Liver (tissue), 9 donors: Measurements from ENCODE around the gene TMEM184A. TPM values are rescaled to one million over a fixed set of nuclear protein-coding genes. Genes with fewer than 3 reads are reported as not detected.

Source experiments
- DNase-seq: peaks from one replicate; pipeline ENCODE4 v3.0.0-alpha.2; 2017; ENCODE audit warnings: low spot score
- H3K27ac ChIP-seq, 2 donors: one replicate each; pipeline ENCODE4 v1.7.0; 2013; ENCODE audit warnings: inconsistent platforms in 2 of 2, low read length in 2 of 2, control low read depth in 1 of 2, low read depth in 1 of 2, mild to moderate bottlenecking in 1 of 2
- H3K27me3 ChIP-seq, 4 donors: one replicate each; pipeline versions ENCODE4 v1.6.1 to v1.7.0; 2013; ENCODE audit warnings: low read length in 3 of 4, inconsistent platforms in 1 of 4, mild to moderate bottlenecking in 1 of 4, moderate library complexity in 1 of 4; ENCODE audit not compliant: control insufficient read depth in 4 of 4, insufficient read depth in 4 of 4
- H3K36me3 ChIP-seq, 4 donors: one replicate each; pipeline versions ENCODE4 v1.6.1 to v1.7.0; 2013; ENCODE audit warnings: low read length in 3 of 4, mild to moderate bottlenecking in 3 of 4, low read depth in 1 of 4, moderate library complexity in 1 of 4; ENCODE audit not compliant: control insufficient read depth in 4 of 4, insufficient read depth in 3 of 4
- H3K4me1 ChIP-seq, 4 donors: one replicate each; pipeline versions ENCODE4 v1.6.1 to v1.7.0; 2013; ENCODE audit warnings: low read length in 3 of 4, mild to moderate bottlenecking in 3 of 4, moderate library complexity in 1 of 4; ENCODE audit not compliant: control insufficient read depth in 4 of 4, insufficient read depth in 4 of 4
- H3K4me3 ChIP-seq, 3 donors: one replicate each; pipeline versions ENCODE4 v1.6.1 to v1.7.0; 2013; ENCODE audit warnings: low read length in 3 of 3, control low read depth in 1 of 3, low read depth in 1 of 3, mild to moderate bottlenecking in 1 of 3
- H3K9ac ChIP-seq, 2 donors: one replicate each; pipeline ENCODE4 v1.7.0; 2013; ENCODE audit warnings: low read length in 2 of 2, mild to moderate bottlenecking in 2 of 2, moderate library complexity in 2 of 2, control low read depth in 1 of 2, low read depth in 1 of 2
- H3K9me3 ChIP-seq, 4 donors: one replicate each; pipeline versions ENCODE4 v1.6.1 to v1.7.0; 2013; ENCODE audit warnings: low read length in 3 of 4; ENCODE audit not compliant: control insufficient read depth in 4 of 4
- CTCF ChIP-seq: fragments of 150-350 bp; IDR thresholded peaks from 2 replicates; pipeline ENCODE4 v1.5.1; 2017; ENCODE audit warnings: improper control_type of control experiment, low read depth, low read length; ENCODE audit not compliant: missing input control
- EGR1 ChIP-seq, 2 donors: IDR thresholded peaks; 2 replicates each; pipeline ENCODE4 v1.6.1; 2016 to 2018; ENCODE audit warnings: antibody characterized with exemption in 2 of 2, low read depth in 2 of 2
- FOXA1 ChIP-seq: IDR thresholded peaks from 2 replicates; pipeline ENCODE4 v1.6.1; 2016; ENCODE audit warnings: antibody characterized with exemption
- FOXA2 ChIP-seq: IDR thresholded peaks from 2 replicates; pipeline ENCODE4 v1.6.1; 2016; ENCODE audit warnings: antibody characterized with exemption
- GABPA ChIP-seq, 2 donors: IDR thresholded peaks in 1 of 2; conservative IDR thresholded peaks in 1 of 2; 2 replicates each; pipeline ENCODE4 v1.6.1; 2016; ENCODE audit warnings: antibody characterized with exemption in 2 of 2, mild to moderate bottlenecking in 1 of 2, moderate library complexity in 1 of 2
- HNF4A ChIP-seq, 2 donors: conservative IDR thresholded peaks; 2 replicates each; pipeline ENCODE4 v1.6.1; 2016; ENCODE audit warnings: antibody characterized with exemption in 2 of 2, mild to moderate bottlenecking in 2 of 2
- HNF4G ChIP-seq: IDR thresholded peaks from 2 replicates; pipeline ENCODE4 v1.6.1; 2016; ENCODE audit warnings: antibody characterized with exemption
- JUND ChIP-seq, 2 donors: IDR thresholded peaks; 2 replicates each; pipeline ENCODE4 v1.6.1; 2016; ENCODE audit warnings: antibody characterized with exemption in 2 of 2
- NR2F2 ChIP-seq: IDR thresholded peaks from 2 replicates; pipeline ENCODE4 v1.6.1; 2016; ENCODE audit warnings: antibody characterized with exemption
- RAD21 ChIP-seq, 2 donors: IDR thresholded peaks; 2 replicates each; pipeline ENCODE4 v1.6.1; 2016; ENCODE audit warnings: antibody characterized with exemption in 2 of 2, mild to moderate bottlenecking in 2 of 2
- REST ChIP-seq: IDR thresholded peaks from 2 replicates; pipeline ENCODE4 v1.6.1; 2016; ENCODE audit warnings: antibody characterized with exemption, mild to moderate bottlenecking
- RXRA ChIP-seq, 2 donors: IDR thresholded peaks; 2 replicates each; pipeline ENCODE4 v1.6.1; 2017 to 2018; ENCODE audit warnings: antibody characterized with exemption in 2 of 2, mild to moderate bottlenecking in 1 of 2
- SP1 ChIP-seq: IDR thresholded peaks from 2 replicates; pipeline ENCODE4 v1.6.1; 2018; ENCODE audit warnings: antibody characterized with exemption, mild to moderate bottlenecking
- TAF1 ChIP-seq: conservative IDR thresholded peaks from 2 replicates; pipeline ENCODE4 v1.6.1; 2016; ENCODE audit warnings: antibody characterized with exemption, mild to moderate bottlenecking
- YY1 ChIP-seq: IDR thresholded peaks from 2 replicates; pipeline ENCODE4 v1.6.1; 2016; ENCODE audit warnings: antibody characterized with exemption, mild to moderate bottlenecking
- WGBS: extraction: QIAGEN DNeasy Blood & Tissue Kit; methylation state at CpG from one replicate; pipeline ENCODE4 v1.1.7; 2013; 5-methylcytosine and 5-hydroxymethylcytosine counted together
- polyA plus RNA-seq, 2 donors: library from polyadenylated mRNA; stranded (reverse) in 1 of 2; unstranded in 1 of 2; fragments of 200-250 nt in 1 of 2; fragments of >200 nt in 1 of 2; fragmentation: Nextera tagmentation in 1 of 2; extraction: Ambion mirVana in 1 of 2; gene quantifications; one replicate each; pipeline versions ENCODE4 v1.2.1 to v1.2.3, GENCODE V29; 2013 to 2015
- total RNA-seq, 2 donors: library from RNA; depleted of rRNA; stranded (reverse); fragments of >200 nt; gene quantifications; one replicate each; pipeline ENCODE4 v1.2.3, GENCODE V29; 2014
- TF ChIP-seq, protein P1 (sequence below): IDR thresholded peaks from 2 replicates; pipeline ENCODE4 v1.6.1; 2016; ENCODE audit warnings: antibody characterized with exemption
- TF ChIP-seq, protein P2 (sequence below): IDR thresholded peaks from 2 replicates; pipeline ENCODE4 v1.6.1; 2016; ENCODE audit warnings: antibody characterized with exemption
- TF ChIP-seq, protein P3 (sequence below): IDR thresholded peaks from 2 replicates; pipeline ENCODE4 v1.6.1; 2016; ENCODE audit warnings: antibody characterized with exemption
- donor health status: healthy.
- donor health status: healthy.
- donor health status: healthy.
- donor health status: healthy.
- donor health status: healthy.

Gene TMEM184A
- total and polyA plus RNA-seq, 4 donors: 1.6 to 12.6 (median 11.4) TPM

DNA sequence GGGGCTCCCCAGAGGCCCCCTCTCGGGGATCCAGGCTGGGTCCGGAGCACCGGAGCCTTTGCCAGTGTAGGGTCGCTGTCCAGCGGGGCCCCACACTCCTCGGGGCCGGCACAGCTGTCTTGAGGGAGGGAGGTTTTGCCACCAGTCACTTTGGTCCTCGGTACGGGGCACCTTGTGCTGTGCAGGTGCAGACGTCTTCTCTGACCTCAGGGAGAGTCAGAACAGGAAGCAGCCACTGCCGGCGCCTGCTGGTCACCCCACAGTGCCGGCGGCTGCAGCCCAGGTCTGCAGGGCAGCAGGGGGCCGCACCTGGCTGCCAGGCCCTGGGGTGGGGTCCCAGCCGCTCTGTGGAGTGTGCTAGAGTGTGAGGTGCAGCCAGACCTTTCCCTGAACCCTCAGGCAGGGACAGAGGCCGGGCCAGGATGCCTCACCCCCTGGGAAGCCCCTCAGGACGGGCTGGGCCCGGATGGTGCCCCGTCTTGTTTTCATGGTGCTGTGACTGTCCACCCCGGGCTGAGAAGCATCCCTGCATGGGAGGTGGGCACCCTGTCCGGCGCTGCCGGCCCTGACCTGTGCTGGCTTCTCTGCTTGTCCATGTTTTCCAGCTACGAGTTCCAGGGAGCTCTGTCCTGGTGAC is 17.3 kb downstream of the TMEM184A start:
- H3K36me3 ChIP-seq: peaks cover 4 to 15% (median 9%) of the 10 kb centered on the region in 4 donors
- 88% methylated on average over 25 of the region's 25 CpGs for WGBS

More for the DNA sequence above, 17.3 kb downstream of the TMEM184A start:
- Histone ChIP-seq H3K4me3 (peak overlapping the region in 1 of 3 donors; percentile 30), H3K4me1 (peaks cover 6 to 15% (median 12%) of the 10 kb centered on the region in 4 donors), H3K27ac (peak overlapping the region in 1 of 2 donors; percentile 25), H3K27me3 (no peaks in the 10 kb centered on the region), H3K9me3 (no peaks in the 10 kb centered on the region), H3K9ac (no peak overlapping the region)
- DNase-seq: no peak
- TF ChIP-seq NR2F2: no peak
- TF ChIP-seq RXRA (IDR thresholded peaks at IDR 0.05): no peak
- TF ChIP-seq FOXA2: no peak
- no peak for TF ChIP-seq HNF4G
- TF ChIP-seq FOXA1: no peak
- no peak for TF ChIP-seq RAD21 (IDR thresholded peaks at IDR 0.05)
- no peak for TF ChIP-seq YY1
- TF ChIP-seq, protein P1, sequence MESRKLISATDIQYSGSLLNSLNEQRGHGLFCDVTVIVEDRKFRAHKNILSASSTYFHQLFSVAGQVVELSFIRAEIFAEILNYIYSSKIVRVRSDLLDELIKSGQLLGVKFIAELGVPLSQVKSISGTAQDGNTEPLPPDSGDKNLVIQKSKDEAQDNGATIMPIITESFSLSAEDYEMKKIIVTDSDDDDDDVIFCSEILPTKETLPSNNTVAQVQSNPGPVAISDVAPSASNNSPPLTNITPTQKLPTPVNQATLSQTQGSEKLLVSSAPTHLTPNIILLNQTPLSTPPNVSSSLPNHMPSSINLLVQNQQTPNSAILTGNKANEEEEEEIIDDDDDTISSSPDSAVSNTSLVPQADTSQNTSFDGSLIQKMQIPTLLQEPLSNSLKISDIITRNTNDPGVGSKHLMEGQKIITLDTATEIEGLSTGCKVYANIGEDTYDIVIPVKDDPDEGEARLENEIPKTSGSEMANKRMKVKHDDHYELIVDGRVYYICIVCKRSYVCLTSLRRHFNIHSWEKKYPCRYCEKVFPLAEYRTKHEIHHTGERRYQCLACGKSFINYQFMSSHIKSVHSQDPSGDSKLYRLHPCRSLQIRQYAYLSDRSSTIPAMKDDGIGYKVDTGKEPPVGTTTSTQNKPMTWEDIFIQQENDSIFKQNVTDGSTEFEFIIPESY: no peak
- no peak for TF ChIP-seq SP1
- TF ChIP-seq, protein P2, sequence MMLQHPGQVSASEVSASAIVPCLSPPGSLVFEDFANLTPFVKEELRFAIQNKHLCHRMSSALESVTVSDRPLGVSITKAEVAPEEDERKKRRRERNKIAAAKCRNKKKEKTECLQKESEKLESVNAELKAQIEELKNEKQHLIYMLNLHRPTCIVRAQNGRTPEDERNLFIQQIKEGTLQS: no peak
- no peak for TF ChIP-seq EGR1 (IDR thresholded peaks at IDR 0.05; ENCODE audit: low read depth in 2 of 2)
- TF ChIP-seq HNF4A (conservative IDR thresholded peaks at IDR 0.05): no peak
- TF ChIP-seq JUND (IDR thresholded peaks at IDR 0.05): no peak
- TF ChIP-seq TAF1: no peak
- TF ChIP-seq GABPA (IDR thresholded peaks at IDR 0.05 in 1 of 2, conservative IDR thresholded peaks at IDR 0.05 in 1 of 2): no peak
- TF ChIP-seq, protein P3, sequence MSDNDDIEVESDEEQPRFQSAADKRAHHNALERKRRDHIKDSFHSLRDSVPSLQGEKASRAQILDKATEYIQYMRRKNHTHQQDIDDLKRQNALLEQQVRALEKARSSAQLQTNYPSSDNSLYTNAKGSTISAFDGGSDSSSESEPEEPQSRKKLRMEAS: no peak
- TF ChIP-seq CTCF: no peak
- no peak for TF ChIP-seq REST
